Measurements from ENCODE around the gene SRL. TPM values are rescaled to one million over a fixed set of nuclear protein-coding genes. Genes with fewer than 3 reads are reported as not detected.

SRL gene
- total and polyA plus RNA-seq, 2 of the 13 experiments (the other 11 are each of a cell fraction or from before 2014, with no cell fraction given) = 0.05 TPM; not detected in 1

GRCh38 chr16:4183237-4184037 lies 58.4 kb downstream of the SRL start (continued):
- TF ChIP-seq GLI4 (CRISPR knock-in tag; IDR thresholded peaks at IDR 0.05; ENCODE audit: borderline replicate concordance) (peak; percentile 98; the same call in 1 of the 2 replicates), SRSF1 (optimal IDR thresholded peaks at IDR 0.05; ENCODE audit: low read depth, low read length) (no peak), JUNB (CRISPR knock-in tag; IDR thresholded peaks at IDR 0.05; ENCODE audit: borderline replicate concordance) (no peak), ZNF275 (CRISPR knock-in tag; IDR thresholded peaks at IDR 0.05; ENCODE audit: borderline replicate concordance) (peak; percentile 84; the same call in 1 of the 2 replicates), THAP9 (CRISPR knock-in tag; IDR thresholded peaks at IDR 0.05; ENCODE audit: borderline replicate concordance) (no peak; the same call in 1 of the 2 replicates), ZNF232 (CRISPR knock-in tag; IDR thresholded peaks at IDR 0.05; ENCODE audit: borderline replicate concordance) (no peak), ZNF331 (CRISPR knock-in tag; IDR thresholded peaks at IDR 0.05) (peak; percentile 36; the same call in 1 of the 2 replicates), KLF16 (CRISPR knock-in tag; IDR thresholded peaks at IDR 0.05) (peak; percentile 62 to 78; a peak in 2 of 4 replicates), ZBTB39 (CRISPR knock-in tag; IDR thresholded peaks at IDR 0.05) (no peak), THRA (CRISPR knock-in tag; IDR thresholded peaks at IDR 0.05; ENCODE audit: borderline replicate concordance) (no peak; the same call in 1 of the 2 replicates), POGZ (CRISPR knock-in tag; IDR thresholded peaks at IDR 0.05) (no peak), DPF2 (CRISPR knock-in tag; IDR thresholded peaks at IDR 0.05; ENCODE audit: borderline replicate concordance, low read depth) (no peak), SATB2 (CRISPR knock-in tag; IDR thresholded peaks at IDR 0.05) (peak; percentile 69; the same call in 1 of the 2 replicates), ARNTL (CRISPR knock-in tag; IDR thresholded peaks at IDR 0.05) (no peak), XRCC5 (optimal IDR thresholded peaks at IDR 0.05; ENCODE audit: low read length) (no peak), ZNF781 (CRISPR knock-in tag; IDR thresholded peaks at IDR 0.05; ENCODE audit: borderline replicate concordance, not compliant biosample characterization) (peak; percentile 20), JARID2 (CRISPR knock-in tag; IDR thresholded peaks at IDR 0.05; ENCODE audit: insufficient replicate concordance) (peak; percentile 37), SP5 (CRISPR knock-in tag; IDR thresholded peaks at IDR 0.05; ENCODE audit: borderline replicate concordance, low read depth) (no peak), ZC3H4 (CRISPR knock-in tag; IDR thresholded peaks at IDR 0.05; ENCODE audit: borderline replicate concordance) (peak; percentile 43; the same call in 1 of the 2 replicates), ZNF160 (CRISPR knock-in tag; IDR thresholded peaks at IDR 0.05) (0 out of 2 replicates have a peak, but pooled peaks have one; percentile 39), ZNF329 (CRISPR knock-in tag; IDR thresholded peaks at IDR 0.05; ENCODE audit: low read depth) (no peak)

Data from HepG2 (cell line).